Activated CD8-positive, alpha-beta memory T cell treated with anti-CD3 and anti-CD28 coated beads for 36 hours (primary cell): Measurements from ENCODE around the gene CHD9. TPM values are rescaled to one million over a fixed set of nuclear protein-coding genes. Genes with fewer than 3 reads are reported as not detected.

ENCODE experiments used
- CTCF ChIA-PET: fragments of 350-600 bp; sonication (Branson Sonifier 250); formaldehyde crosslinking; loops from one replicate; lab custom pipeline; 2021; ENCODE audit warnings: antibody characterized with exemption; lab: Charles Lee
- POLR2A ChIA-PET: fragments of 350-600 bp; sonication (Branson Sonifier 250); formaldehyde crosslinking; loops from one replicate; lab custom pipeline; 2021; ENCODE audit warnings: antibody characterized with exemption; lab: Charles Lee
- total RNA-seq, 2 experiments: library from RNA; stranded (reverse); gene quantifications; one replicate each; pipeline ENCODE4 v1.2.3, GENCODE V29; 2021

The CHD9 gene
- total RNA-seq, 2 experiments from 2014 or later = 16.8 to 17.1 TPM

GRCh38 chr16:53358884-53359283, 304.1 kb downstream of the CHD9 start:
- ChIA-PET CTCF (no interaction called here), POLR2A (no interaction called here)

GRCh38 chr16:53369921-53370320, 315.1 kb downstream of the CHD9 start:
- ChIA-PET CTCF (no interaction called here), POLR2A (no interaction called here)

- ChIA-PET POLR2A (no interaction called here), CTCF (interaction anchor here (0.6 kb wide), 1 partner anchor 508 kb away, joined by 3 read pairs; no protein-coding TSS in a partner anchor)
These were observed 316.0 kb downstream of the CHD9 start for GRCh38 chr16:53370827-53371226.

- ChIA-PET CTCF (no interaction called here), POLR2A (no interaction called here)
These were observed 318.4 kb downstream of the CHD9 start for GRCh38 chr16:53372992-53373871.

- ChIA-PET POLR2A (interaction anchor here (0.6 kb wide), 1 partner anchor 28 kb away, joined by 3 read pairs; no protein-coding TSS in a partner anchor), CTCF (no interaction called here)
These were observed 320.0 kb downstream of the CHD9 start for GRCh38 chr16:53374800-53375199.

- POLR2A ChIA-PET = no interaction called here
- CTCF ChIA-PET = no interaction called here
These were observed 323.3 kb downstream of the CHD9 start for GRCh38 chr16:53378138-53378537.

Other genes starting within 250 kb of the CHD9 start
- gene CHD9NB, start 2.1 kb upstream of the CHD9 start, total RNA-seq = under 1 TPM; 0.31 to 0.32 TPM